NB4 (cell line): Measurements from ENCODE around the gene IQCK.

Experiments
- CTCF ChIP-seq: IDR thresholded peaks from one replicate; pipeline ENCODE4 v1.5.1; 2012; ENCODE audit warnings: low read depth, low read length
- MAX ChIP-seq: IDR thresholded peaks from 2 replicates; pipeline ENCODE4 v1.6.1; 2011; ENCODE audit warnings: low read depth, low read length
- POLR2A ChIP-seq: IDR thresholded peaks from 2 replicates; pipeline ENCODE4 v1.6.1; 2011; ENCODE audit warnings: mild to moderate bottlenecking; ENCODE audit not compliant: insufficient read length; ENCODE audit errors: extremely low read depth

- TF ChIP-seq CTCF (no peak), MAX (no peak), POLR2A (no peak)
These were observed 99.1 kb downstream of the IQCK start for GRCh38 chr16:19817122-19817521.
